Uterus (tissue), 4 donors: ENCODE measurements around the gene ZNF22. TPM values are rescaled to one million over a fixed set of nuclear protein-coding genes. Genes with fewer than 3 reads are reported as not detected.
A peak's percentile ranks its signal among the peaks of the same experiment; 100 is the strongest.

Experiments
- DNase-seq, 2 donors: peaks; one replicate each; pipeline ENCODE4 v3.0.0-alpha.2; 2019 to 2020
- H3K27ac ChIP-seq, 2 donors: fragments of 200-600 bp; sonication (generic); 1 replicate in 1 of 2; 2 replicates in 1 of 2; pipeline ENCODE4 v1.5.1; 2016 to 2018
- H3K27me3 ChIP-seq, 2 donors: fragments of 200-600 bp; sonication (generic); one replicate each; pipeline ENCODE4 v1.5.1; 2018 to 2019; ENCODE audit warnings: control low read depth in 1 of 2
- H3K36me3 ChIP-seq, 2 donors: fragments of 200-600 bp; sonication (generic); one replicate each; pipeline ENCODE4 v1.5.1; 2019; ENCODE audit warnings: control low read depth in 1 of 2
- H3K4me1 ChIP-seq, 2 donors: fragments of 200-600 bp; sonication (generic); one replicate each; pipeline ENCODE4 v1.5.1; 2018 to 2019; ENCODE audit warnings: control low read depth in 1 of 2
- H3K4me3 ChIP-seq, 2 donors: fragments of 200-600 bp; sonication (generic); 1 replicate in 1 of 2; 2 replicates in 1 of 2; pipeline ENCODE4 v1.5.1; 2018 to 2019; ENCODE audit warnings: mild to moderate bottlenecking in 1 of 2
- H3K9me3 ChIP-seq, 2 donors: fragments of 200-600 bp; sonication (generic); one replicate each; pipeline ENCODE4 v1.5.1; 2019; ENCODE audit warnings: control low read depth in 1 of 2
- POLR2A ChIP-seq, 2 donors: fragments of 450-650 bp; IDR thresholded peaks; one replicate each; pipeline ENCODE4 v1.6.1; 2016; ENCODE audit warnings: antibody characterized with exemption in 2 of 2, mild to moderate bottlenecking in 1 of 2, moderate library complexity in 1 of 2
- intact Hi-C: fragments of 100-400 bp; cut with DNase I; formaldehyde crosslinking; loops from one replicate; pipeline ENCODE4 v1.15.1; 2023; ENCODE audit warnings: low total_unique reads
- total RNA-seq, 4 donors: library from RNA; depleted of rRNA in 3 of 4; stranded (reverse); fragments of >200 nt in 3 of 4; gene quantifications; one replicate each; pipeline versions ENCODE4 v1.1.0 to v1.2.4, GENCODE V29; 2014 to 2023
- TF ChIP-seq, protein P1 (sequence below), 4 experiments: fragments of 200-600 bp in 2 of 4; fragments of 450-650 bp in 2 of 4; sonication (generic) in 2 of 4; IDR thresholded peaks; one replicate each; pipeline ENCODE4 v1.5.1; 2016 to 2019; ENCODE audit warnings: antibody characterized with exemption in 4 of 4, mild to moderate bottlenecking in 2 of 4, moderate library complexity in 1 of 4
- donor health status: DM: yes; HTN: yes; CAD: no.

ZNF22 gene
- total RNA-seq, 4 donors from 2014 or later, result 20.7 to 78.1 (median 34.6) TPM

DNA sequence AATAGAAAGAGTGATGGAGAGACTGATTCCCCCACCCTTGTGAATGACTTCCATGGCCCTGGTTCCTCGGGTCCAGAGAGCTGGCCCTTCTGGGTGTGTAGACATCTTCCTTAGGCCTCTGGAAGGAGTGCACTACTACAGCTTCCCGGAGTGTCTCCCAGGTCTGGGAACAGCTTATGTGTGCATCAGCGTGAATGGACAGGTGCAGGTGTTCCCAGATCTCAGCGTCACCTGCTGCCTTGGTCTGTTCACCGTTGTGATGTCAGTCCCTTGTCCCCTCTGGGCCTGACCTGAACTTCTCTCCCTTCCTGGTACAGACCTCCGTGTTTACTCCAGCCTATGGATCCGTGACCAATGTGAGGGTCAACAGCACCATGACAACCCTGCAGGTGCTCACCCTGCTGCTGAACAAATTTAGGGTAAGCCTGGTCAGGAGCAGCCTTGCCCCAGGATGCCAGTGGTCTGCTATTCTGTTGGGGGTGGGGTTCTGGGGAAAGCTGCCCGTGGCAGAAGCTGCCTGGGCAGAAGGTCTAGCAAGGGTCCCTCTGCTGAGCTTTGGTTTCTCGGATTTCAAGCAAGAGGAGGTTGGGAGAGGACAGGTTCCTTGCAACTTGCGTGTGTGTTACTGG, 11.7 kb upstream of the ZNF22 start:
- H3K27ac ChIP-seq, result no peak overlapping the region
- H3K36me3 ChIP-seq, result no peaks in the 10 kb centered on the region
- DNase-seq, result peak in 1 of 2 donors; percentile 11
- no peaks in the 10 kb centered on the region for H3K27me3 ChIP-seq
- intact Hi-C loops, result no loop called here
- H3K9me3 ChIP-seq, result no peaks in the 10 kb centered on the region
- no peaks in the 10 kb centered on the region for H3K4me1 ChIP-seq
- H3K4me3 ChIP-seq, result no peak overlapping the region
- TF ChIP-seq POLR2A (IDR thresholded peaks at IDR 0.05), result no peak
- TF ChIP-seq, protein P1, sequence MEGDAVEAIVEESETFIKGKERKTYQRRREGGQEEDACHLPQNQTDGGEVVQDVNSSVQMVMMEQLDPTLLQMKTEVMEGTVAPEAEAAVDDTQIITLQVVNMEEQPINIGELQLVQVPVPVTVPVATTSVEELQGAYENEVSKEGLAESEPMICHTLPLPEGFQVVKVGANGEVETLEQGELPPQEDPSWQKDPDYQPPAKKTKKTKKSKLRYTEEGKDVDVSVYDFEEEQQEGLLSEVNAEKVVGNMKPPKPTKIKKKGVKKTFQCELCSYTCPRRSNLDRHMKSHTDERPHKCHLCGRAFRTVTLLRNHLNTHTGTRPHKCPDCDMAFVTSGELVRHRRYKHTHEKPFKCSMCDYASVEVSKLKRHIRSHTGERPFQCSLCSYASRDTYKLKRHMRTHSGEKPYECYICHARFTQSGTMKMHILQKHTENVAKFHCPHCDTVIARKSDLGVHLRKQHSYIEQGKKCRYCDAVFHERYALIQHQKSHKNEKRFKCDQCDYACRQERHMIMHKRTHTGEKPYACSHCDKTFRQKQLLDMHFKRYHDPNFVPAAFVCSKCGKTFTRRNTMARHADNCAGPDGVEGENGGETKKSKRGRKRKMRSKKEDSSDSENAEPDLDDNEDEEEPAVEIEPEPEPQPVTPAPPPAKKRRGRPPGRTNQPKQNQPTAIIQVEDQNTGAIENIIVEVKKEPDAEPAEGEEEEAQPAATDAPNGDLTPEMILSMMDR (IDR thresholded peaks at IDR 0.05), result no peak

DNA sequence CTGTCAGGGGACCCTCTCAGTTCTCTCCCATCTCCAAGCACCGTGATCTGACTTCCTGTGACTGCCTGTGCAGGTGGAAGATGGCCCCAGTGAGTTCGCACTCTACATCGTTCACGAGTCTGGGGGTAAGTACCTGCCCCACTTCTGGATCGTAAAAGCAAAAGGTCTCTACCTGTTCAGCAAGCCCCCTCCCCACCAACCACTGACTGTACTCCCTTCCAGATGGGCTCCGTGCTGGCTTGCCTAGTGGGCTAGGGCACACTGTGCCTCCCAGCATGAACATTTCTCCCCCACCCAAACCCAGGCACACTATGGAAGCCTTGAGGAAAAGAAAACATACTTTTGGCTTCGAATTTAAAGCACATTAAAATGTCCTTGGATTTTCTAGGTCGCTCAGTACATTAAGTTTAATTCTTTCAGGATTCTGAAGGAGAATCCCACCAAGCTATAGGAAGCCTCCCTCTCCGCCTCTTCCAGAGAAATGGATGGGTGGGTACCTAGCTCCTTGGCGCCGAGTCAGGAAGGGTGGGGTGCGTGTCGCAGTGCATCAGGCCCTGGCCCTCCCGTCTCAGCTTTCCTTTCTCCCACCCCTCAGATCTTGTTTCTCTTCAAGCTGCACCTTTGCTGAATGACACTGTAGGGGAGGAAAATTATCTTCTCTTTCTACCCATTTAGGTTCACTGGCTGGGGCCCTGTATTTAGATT, 11.0 kb upstream of the ZNF22 start:
- DNase-seq, result peak in 1 of 2 donors; percentile 20
- Histone ChIP-seq H3K4me1 (peaks cover 0 to 2% of the 10 kb centered on the region in 2 donors), H3K36me3 (no peaks in the 10 kb centered on the region)

DNA sequence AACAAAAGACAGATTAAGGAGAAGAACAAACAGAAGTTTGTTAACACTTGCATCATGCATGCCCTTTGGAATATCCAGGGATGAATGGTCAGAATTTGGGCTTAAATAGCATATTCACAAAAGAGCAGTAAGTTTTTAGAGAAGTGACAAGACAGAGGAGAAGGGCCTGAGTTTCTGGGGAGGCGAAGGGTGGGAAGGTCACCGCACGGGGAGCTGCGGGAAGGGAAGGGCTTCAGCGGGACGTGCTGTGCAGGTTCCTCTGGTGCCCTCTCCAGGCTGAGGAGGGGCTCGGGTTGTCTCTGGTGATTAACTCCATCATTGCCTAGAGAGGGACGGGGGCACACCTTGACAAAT, 10.4 kb upstream of the ZNF22 start:
- Histone ChIP-seq H3K4me1 (peaks cover 0 to 8% of the 10 kb centered on the region in 2 donors), H3K27me3 (no peaks in the 10 kb centered on the region), H3K9me3 (no peaks in the 10 kb centered on the region), H3K36me3 (no peaks in the 10 kb centered on the region), H3K27ac (peak overlapping the region; percentile 10 to 92), H3K4me3 (no peak overlapping the region)
- TF ChIP-seq, protein P1 (IDR thresholded peaks at IDR 0.05), result no peak
- no peak for TF ChIP-seq POLR2A (IDR thresholded peaks at IDR 0.05)
- no peak for DNase-seq
- intact Hi-C loops, result no loop called here

More for the DNA sequence above, 11.0 kb upstream of the ZNF22 start:
- no peak overlapping the region for H3K4me3 ChIP-seq
- no peaks in the 10 kb centered on the region for H3K27me3 ChIP-seq
- H3K9me3 ChIP-seq, result no peaks in the 10 kb centered on the region
- peak overlapping the region in 1 of 2 donors; percentile 10 for H3K27ac ChIP-seq
- intact Hi-C loops, result no loop called here
- TF ChIP-seq POLR2A (IDR thresholded peaks at IDR 0.05), result no peak
- TF ChIP-seq, protein P1 (IDR thresholded peaks at IDR 0.05), result no peak

DNA sequence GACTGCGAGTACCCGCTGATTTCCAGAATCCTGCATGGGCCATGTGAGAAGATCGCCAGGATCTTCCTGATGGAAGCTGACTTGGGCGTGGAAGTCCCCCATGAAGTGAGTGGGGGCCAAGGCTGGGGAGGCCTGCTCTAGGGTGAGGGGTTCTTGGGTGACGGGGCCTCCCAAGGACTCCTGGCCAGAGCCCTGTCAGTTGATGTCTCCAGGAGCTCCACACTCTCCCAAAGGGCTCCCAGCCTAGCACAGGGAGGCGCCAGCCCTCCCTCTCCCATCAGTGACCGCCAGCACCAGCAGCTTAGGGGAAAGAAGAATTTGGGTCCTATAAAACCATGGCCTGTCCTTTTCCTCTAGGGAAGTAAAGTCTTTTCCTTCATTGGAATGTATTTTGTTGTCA, 9.8 kb upstream of the ZNF22 start:
- Histone ChIP-seq H3K27me3 (no peaks in the 10 kb centered on the region), H3K4me1 (peaks cover 0 to 11% of the 10 kb centered on the region in 2 donors), H3K36me3 (no peaks in the 10 kb centered on the region), H3K4me3 (no peak overlapping the region), H3K27ac (peak overlapping the region; percentile 92 to 94), H3K9me3 (no peaks in the 10 kb centered on the region)
- intact Hi-C loops, result no loop called here
- no peak for DNase-seq
- TF ChIP-seq, protein P1 (IDR thresholded peaks at IDR 0.05), result no peak
- TF ChIP-seq POLR2A (IDR thresholded peaks at IDR 0.05), result no peak

DNA sequence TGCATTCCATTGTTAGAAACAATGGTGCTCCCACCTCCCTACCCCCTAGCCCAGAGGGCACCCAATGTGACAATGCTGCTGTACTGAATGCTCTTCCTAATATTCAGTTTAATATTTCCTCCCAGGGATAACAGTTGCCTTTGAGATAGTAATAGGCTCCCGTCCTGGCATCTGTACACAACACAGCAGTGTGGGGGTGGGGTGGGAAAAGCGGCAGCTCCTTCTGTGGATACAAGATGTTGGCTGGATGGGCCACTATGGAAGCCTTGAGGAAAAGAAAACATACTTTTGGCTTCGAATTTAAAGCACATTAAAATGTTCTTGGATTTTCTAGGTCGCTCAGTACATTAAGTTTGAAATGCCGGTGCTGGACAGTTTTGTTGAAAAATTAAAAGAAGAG, 9.2 kb upstream of the ZNF22 start:
- intact Hi-C loops, result no loop called here
- Histone ChIP-seq H3K36me3 (no peaks in the 10 kb centered on the region), H3K4me3 (no peak overlapping the region), H3K4me1 (peaks cover 0 to 11% of the 10 kb centered on the region in 2 donors), H3K9me3 (no peaks in the 10 kb centered on the region), H3K27me3 (no peaks in the 10 kb centered on the region), H3K27ac (peak overlapping the region; percentile 92 to 94)
- peak; percentile 48 to 64 for DNase-seq
- no peak for TF ChIP-seq POLR2A (IDR thresholded peaks at IDR 0.05)
- TF ChIP-seq, protein P1 (IDR thresholded peaks at IDR 0.05), result no peak
